Sigmoid colon (tissue), 7 donors: Measurements from ENCODE around the gene SLFN12L. TPM values are rescaled to one million over a fixed set of nuclear protein-coding genes. Genes with fewer than 3 reads are reported as not detected.
"Not testable (repeated sequence)": the region's sequence is repeated elsewhere in the genome, so short reads cannot be mapped to it uniquely, and the experiment has no call there.

Experiments used
- DNase-seq: peaks from one replicate; pipeline ENCODE4 v3.0.0-alpha.2; 2019
- H3K27ac ChIP-seq, 4 donors: fragments of 200-600 bp; sonication (generic); one replicate each; pipeline ENCODE4 v1.5.1; 2016 to 2019; ENCODE audit warnings: mild to moderate bottlenecking in 1 of 4
- H3K27me3 ChIP-seq, 3 donors: fragments of 200-600 bp; sonication (generic); one replicate each; pipeline ENCODE4 v1.5.1; 2019; ENCODE audit warnings: mild to moderate bottlenecking in 1 of 3
- H3K36me3 ChIP-seq, 4 donors: fragments of 200-600 bp; sonication (generic); one replicate each; pipeline ENCODE4 v1.5.1; 2016 to 2019
- H3K4me1 ChIP-seq, 4 donors: fragments of 200-600 bp; sonication (generic); one replicate each; pipeline ENCODE4 v1.5.1; 2017 to 2019
- H3K4me3 ChIP-seq, 4 donors: fragments of 200-600 bp; sonication (generic); one replicate each; pipeline ENCODE4 v1.5.1; 2017 to 2019; ENCODE audit warnings: mild to moderate bottlenecking in 2 of 4, moderate library complexity in 1 of 4
- H3K9me3 ChIP-seq, 4 donors: fragments of 200-600 bp in 3 of 4; sonication (generic) in 3 of 4; one replicate each; pipeline versions ENCODE4 v1.5.1 to v1.6.1; 2013 to 2019
- CTCF ChIP-seq, 4 experiments: fragments of 450-650 bp in 3 of 4; fragments of 200-600 bp in 1 of 4; IDR thresholded peaks; one replicate each; pipeline ENCODE4 v1.5.1; 2016 to 2019; ENCODE audit warnings: antibody characterized with exemption in 4 of 4, mild to moderate bottlenecking in 3 of 4, moderate library complexity in 2 of 4
- EP300 ChIP-seq, 4 donors: sonication (generic); formaldehyde crosslinking; IDR thresholded peaks; one replicate each; pipeline ENCODE4 v1.6.1; 2017; ENCODE audit warnings: antibody characterized with exemption in 4 of 4
- POLR2A ChIP-seq, 2 donors: fragments of 450-650 bp; IDR thresholded peaks; one replicate each; pipeline ENCODE4 v1.6.1; 2016; ENCODE audit warnings: antibody characterized with exemption in 2 of 2, mild to moderate bottlenecking in 2 of 2, moderate library complexity in 2 of 2
- POLR2AphosphoS5 ChIP-seq, 4 donors: sonication (generic); formaldehyde crosslinking; IDR thresholded peaks; one replicate each; pipeline ENCODE4 v1.6.1; 2017; ENCODE audit warnings: antibody characterized with exemption in 4 of 4
- WGBS, 2 donors: extraction: QIAGEN DNeasy Blood & Tissue Kit; methylation state at CpG; one replicate each; pipeline ENCODE4 v1.1.7; 2013; 5-methylcytosine and 5-hydroxymethylcytosine counted together
- intact Hi-C: fragments of 100-400 bp; cut with DNase I; formaldehyde crosslinking; loops from one replicate; pipeline ENCODE4 v1.15.1; 2023
- polyA plus RNA-seq, 3 donors: library from polyadenylated mRNA; stranded (reverse); fragments of 200-250 nt; gene quantifications; one replicate each; pipeline ENCODE4 v1.2.3, GENCODE V29; 2013
- total RNA-seq, 4 donors: library from RNA; depleted of rRNA; stranded (reverse); fragments of >200 nt; gene quantifications; one replicate each; pipeline ENCODE4 v1.1.0, GENCODE V29; 2016
- donor health status: healthy with polysubstance abuse.
- donor health status: Bipolar disorder and iron deficiency.
- donor health status: healthy.

SLFN12L gene
- total and polyA plus RNA-seq, 7 donors: 0.27 to 1.9 (median 0.71) TPM; not detected in 2

DNA sequence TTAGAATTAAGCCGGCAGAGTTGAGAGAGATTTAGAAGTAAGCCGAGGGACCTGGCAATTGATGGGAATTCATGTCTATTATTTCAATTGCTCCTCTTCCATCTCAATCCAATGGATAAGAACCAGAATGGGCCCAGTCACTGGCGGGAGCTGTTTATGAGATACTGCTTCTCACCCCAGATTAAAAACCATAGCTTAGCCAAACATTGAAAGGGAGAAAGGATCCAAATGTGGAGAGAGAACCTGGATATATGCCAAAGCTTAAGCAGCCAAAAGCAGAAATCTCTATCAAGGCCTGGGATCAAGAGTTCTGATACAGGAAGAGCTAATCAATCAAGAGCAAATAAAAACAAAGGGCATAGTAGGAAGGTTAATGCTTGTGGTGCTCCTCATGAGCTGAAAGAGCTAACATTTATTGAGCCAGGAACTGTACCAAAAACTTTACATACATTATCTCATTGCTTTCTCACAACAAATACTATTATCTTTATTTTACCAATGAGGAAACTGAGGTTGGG lies 2.8 kb downstream of the SLFN12L start:
- Histone ChIP-seq H3K27me3 (no peaks in the 10 kb centered on the region), H3K4me1 (peaks cover 0 to 9% (median 0%) of the 10 kb centered on the region in 4 donors), H3K4me3 (no peak overlapping the region), H3K27ac (no peak overlapping the region), H3K9me3 (no peaks in the 10 kb centered on the region), H3K36me3 (no peaks in the 10 kb centered on the region)
- no peak for DNase-seq
- TF ChIP-seq CTCF (IDR thresholded peaks at IDR 0.05) (no peak), POLR2AphosphoS5 (IDR thresholded peaks at IDR 0.05) (no peak), POLR2A (IDR thresholded peaks at IDR 0.05) (no peak), EP300 (IDR thresholded peaks at IDR 0.05) (no peak)
- whole genome bisulfite sequencing, 2 donors: 69 to 71% methylated on average over 3 of the region's 3 CpGs
- intact Hi-C loops: loop anchor here (5.0 to 10.0 kb wide), 3 partner anchors 102 to 210 kb away; partner anchors contain the start of genes SLFN11 and SLFN12

DNA sequence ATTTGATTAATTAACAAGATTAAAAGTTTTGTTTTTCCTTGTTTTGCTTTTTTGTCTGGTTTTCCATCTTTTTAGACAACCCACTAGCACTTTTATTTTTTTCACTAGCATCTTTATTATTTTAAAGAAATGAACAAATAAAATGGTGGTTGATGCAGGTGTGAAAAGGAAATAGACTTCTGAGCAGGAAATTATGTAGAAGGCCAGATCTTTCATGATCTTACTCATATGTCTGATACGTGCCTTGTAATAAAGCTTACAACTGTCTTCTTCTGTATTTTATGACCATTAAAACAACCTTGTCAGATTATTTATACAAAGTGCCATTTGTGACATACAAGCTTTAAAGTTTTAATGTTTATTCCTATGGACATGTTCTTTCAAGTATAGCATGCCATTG lies 6.3 kb downstream of the SLFN12L start:
- Histone ChIP-seq H3K4me3 (no peak overlapping the region), H3K4me1 (no peaks in the 10 kb centered on the region), H3K27ac (no peak overlapping the region), H3K27me3 (no peaks in the 10 kb centered on the region), H3K36me3 (no peaks in the 10 kb centered on the region), H3K9me3 (no peaks in the 10 kb centered on the region)
- 12 to 26% methylated on average over 1 of the region's 1 CpG for WGBS, 2 donors
- TF ChIP-seq EP300 (IDR thresholded peaks at IDR 0.05) (no peak), CTCF (IDR thresholded peaks at IDR 0.05) (no peak), POLR2AphosphoS5 (IDR thresholded peaks at IDR 0.05) (no peak), POLR2A (IDR thresholded peaks at IDR 0.05) (no peak)
- DNase-seq: no peak
- intact Hi-C loops: loop anchor here (10.0 kb wide), 1 partner anchor 214 kb away; no protein-coding TSS in a partner anchor

DNA sequence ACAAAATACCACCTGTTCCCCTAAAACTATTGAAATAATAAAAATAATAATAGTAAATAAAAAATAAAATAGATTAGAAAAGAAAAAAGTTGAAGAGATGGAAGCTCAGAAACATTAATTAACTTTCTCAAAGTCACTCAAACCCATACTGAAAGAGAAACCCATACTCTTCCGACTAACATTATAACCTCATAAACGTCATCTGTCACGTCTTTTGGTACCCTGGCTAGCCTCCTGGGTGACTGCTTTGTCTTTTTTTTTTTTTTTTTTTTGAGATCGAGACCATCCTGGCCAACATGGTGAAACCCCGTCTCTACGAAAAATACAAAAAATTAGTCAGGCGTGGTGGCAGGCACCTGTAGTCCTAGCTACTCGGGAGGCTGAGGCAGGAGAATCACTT lies 7.6 kb downstream of the SLFN12L start:
- TF ChIP-seq CTCF (IDR thresholded peaks at IDR 0.05) (no peak), POLR2A (IDR thresholded peaks at IDR 0.05) (no peak), EP300 (IDR thresholded peaks at IDR 0.05) (no peak), POLR2AphosphoS5 (IDR thresholded peaks at IDR 0.05) (no peak)
- Histone ChIP-seq H3K27ac (no peak overlapping the region), H3K9me3 (no peaks in the 10 kb centered on the region), H3K4me3 (no peak overlapping the region), H3K36me3 (no peaks in the 10 kb centered on the region), H3K4me1 (no peaks in the 10 kb centered on the region), H3K27me3 (no peaks in the 10 kb centered on the region)
- DNase-seq: no peak
- 77 to 88% methylated on average over 8 of the region's 8 CpGs for WGBS, 2 donors
- intact Hi-C loops: loop anchor here (10.0 kb wide), 1 partner anchor 215 kb away; no protein-coding TSS in a partner anchor

- H3K9me3 ChIP-seq, DNase-seq, H3K36me3 ChIP-seq, H3K4me1 ChIP-seq, H3K27me3 ChIP-seq, intact Hi-C loops, H3K4me3 ChIP-seq, H3K27ac ChIP-seq: not testable (repeated sequence)
- WGBS, 2 donors: 85 to 92% methylated on average over 1 of the region's 1 CpG
Observed at GRCh38 chr17:35529326-35529725, 8.2 kb downstream of the SLFN12L start.

DNA sequence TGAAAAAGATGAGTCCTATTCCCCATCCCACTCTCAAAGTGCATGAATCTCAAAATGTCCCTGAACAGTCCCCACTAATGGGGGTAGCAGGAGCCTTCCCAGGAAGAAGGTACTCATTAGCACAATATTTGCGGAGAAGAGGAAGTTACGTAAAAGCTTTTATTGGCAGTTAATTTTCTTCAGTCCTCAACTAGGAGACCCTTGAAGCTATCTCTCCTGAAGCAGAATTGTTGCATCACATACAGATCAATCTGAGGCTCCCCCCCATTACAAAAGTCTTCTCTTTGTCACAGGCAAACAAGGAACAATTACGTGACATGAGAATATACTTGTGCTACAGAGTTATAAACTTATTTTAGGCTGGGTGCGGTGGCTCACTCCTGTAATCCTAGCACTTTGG lies 14.2 kb downstream of the SLFN12L start:
- Histone ChIP-seq H3K4me1 (no peaks in the 10 kb centered on the region), H3K36me3 (no peaks in the 10 kb centered on the region), H3K4me3 (no peak overlapping the region), H3K27me3 (peaks cover 0 to 5% (median 0%) of the 10 kb centered on the region in 3 donors), H3K9me3 (no peaks in the 10 kb centered on the region), H3K27ac (no peak overlapping the region)
- intact Hi-C loops: no loop called here
- TF ChIP-seq POLR2AphosphoS5 (IDR thresholded peaks at IDR 0.05): no peak
- no peak for TF ChIP-seq EP300 (IDR thresholded peaks at IDR 0.05)
- TF ChIP-seq POLR2A (IDR thresholded peaks at IDR 0.05): no peak
- TF ChIP-seq CTCF (IDR thresholded peaks at IDR 0.05): no peak
- DNase-seq: no peak
- 57 to 70% methylated on average over 4 of the region's 4 CpGs for WGBS, 2 donors

GRCh38 chr17:35521654-35522256 lies 15.7 kb downstream of the SLFN12L start:
- H3K9me3 ChIP-seq, H3K4me3 ChIP-seq, H3K27ac ChIP-seq, intact Hi-C loops, H3K36me3 ChIP-seq, DNase-seq, H3K27me3 ChIP-seq, H3K4me1 ChIP-seq: not testable (repeated sequence)
- WGBS, 2 donors: 46 to 66% methylated on average over 5 of the region's 5 CpGs
